Spleen (tissue), 11 donors: ENCODE measurements around the gene ADCY2. TPM values are rescaled to one million over a fixed set of nuclear protein-coding genes. Genes with fewer than 3 reads are reported as not detected.

Experiments used
- DNase-seq: peaks from one replicate; pipeline ENCODE4 v3.0.0-alpha.2; 2020
- H3K27ac ChIP-seq, 8 donors: fragments of 200-600 bp; sonication (generic) in 7 of 8; 1 replicate in 4 of 8; 2 replicates in 4 of 8; pipeline versions ENCODE4 v1.5.0 to v1.8.0; 2016 to 2021; ENCODE audit warnings: inconsistent platforms in 4 of 8, mild to moderate bottlenecking in 4 of 8, moderate library complexity in 1 of 8
- H3K27me3 ChIP-seq, 7 donors: fragments of 200-600 bp; sonication (generic) in 6 of 7; replicated peaks in 1 of 7; 1 replicate in 4 of 7; 2 replicates in 3 of 7; pipeline versions ENCODE4 v1.5.0 to v1.8.0; 2016 to 2021; ENCODE audit warnings: inconsistent platforms in 3 of 7, mild to moderate bottlenecking in 1 of 7
- H3K36me3 ChIP-seq, 6 donors: fragments of 200-600 bp; sonication (generic) in 5 of 6; 1 replicate in 4 of 6; 2 replicates in 2 of 6; pipeline versions ENCODE4 v1.5.0 to v1.8.0; 2016 to 2021; ENCODE audit warnings: inconsistent platforms in 2 of 6
- H3K4me1 ChIP-seq, 6 donors: fragments of 200-600 bp; sonication (generic) in 5 of 6; 1 replicate in 3 of 6; 2 replicates in 3 of 6; pipeline versions ENCODE4 v1.5.0 to v1.8.0; 2016 to 2021; ENCODE audit warnings: inconsistent platforms in 3 of 6
- H3K4me3 ChIP-seq, 8 donors: fragments of 200-600 bp; sonication (generic) in 7 of 8; 1 replicate in 4 of 8; 2 replicates in 4 of 8; pipeline versions ENCODE4 v1.5.0 to v1.8.0; 2016 to 2021; ENCODE audit warnings: inconsistent platforms in 4 of 8, mild to moderate bottlenecking in 4 of 8, moderate library complexity in 2 of 8
- H3K9me3 ChIP-seq, 8 donors: fragments of 200-600 bp; sonication (generic) in 7 of 8; 1 replicate in 4 of 8; 2 replicates in 4 of 8; pipeline versions ENCODE4 v1.5.0 to v1.8.0; 2016 to 2021; ENCODE audit warnings: inconsistent platforms in 4 of 8
- POLR2A ChIP-seq, 3 donors: fragments of 450-650 bp; IDR thresholded peaks; one replicate each; pipeline ENCODE4 v1.5.1; 2017; ENCODE audit warnings: antibody characterized with exemption in 3 of 3, mild to moderate bottlenecking in 1 of 3
- POLR2AphosphoS5 ChIP-seq, 3 donors: sonication (generic); formaldehyde crosslinking; IDR thresholded peaks; one replicate each; pipeline ENCODE4 v1.5.1; 2017; ENCODE audit warnings: antibody characterized with exemption in 3 of 3
- WGBS, 5 donors: extraction: QIAGEN DNeasy Blood & Tissue Kit in 3 of 5; methylation state at CpG; one replicate each; pipeline versions ENCODE4 v1.1.5 to v1.1.7; 2013 to 2018; 5-methylcytosine and 5-hydroxymethylcytosine counted together
- intact Hi-C: fragments of 100-400 bp; cut with DNase I; formaldehyde crosslinking; loops from one replicate; pipeline ENCODE4 v1.15.0; 2023; ENCODE audit warnings: low total_unique reads
- polyA plus RNA-seq, 3 donors: library from polyadenylated mRNA; stranded (reverse); fragments of 200-250 nt; gene quantifications; one replicate each; pipeline ENCODE4 v1.2.1, GENCODE V29; 2013
- total RNA-seq, 7 donors: library from RNA; depleted of rRNA in 3 of 7; stranded (reverse); fragments of >200 nt in 3 of 7; fragmentation: NEBNext Ultra II Directional in 4 of 7; extraction: Animal tissue kit (Norgen Biotek cat#: 25700) in 4 of 7; gene quantifications; one replicate each; pipeline versions ENCODE4 v1.1.0 to v1.2.1, GENCODE V29; 2016 to 2021
- TF ChIP-seq, protein P1 (sequence below), 11 experiments: fragments of 200-600 bp in 7 of 11; fragments of 450-650 bp in 4 of 11; sonication (generic) in 4 of 11; IDR thresholded peaks in 8 of 11; conservative IDR thresholded peaks in 3 of 11; 1 replicate in 7 of 11; 2 replicates in 4 of 11; pipeline versions ENCODE4 v1.4.0 to v1.8.0; 2016 to 2021; ENCODE audit warnings: antibody characterized with exemption in 11 of 11, inconsistent platforms in 4 of 11, mild to moderate bottlenecking in 1 of 11
- donor health status: healthy with polysubstance abuse.
- donor health status: DM: no; HTN: no; CAD: no; lungs with moderate emphysema.
- donor health status: DM: no; HTN: no; CAD: no.
- donor health status: Bipolar disorder and iron deficiency.
- donor health status: healthy.
- donor health status: DM: no; HTN: no; CAD: no.
- donor health status: DM: yes; HTN: yes; CAD: no.

ADCY2 gene
- total and polyA plus RNA-seq, 10 donors: 0.02 to 1.5 (median 0.18) TPM

DNA sequence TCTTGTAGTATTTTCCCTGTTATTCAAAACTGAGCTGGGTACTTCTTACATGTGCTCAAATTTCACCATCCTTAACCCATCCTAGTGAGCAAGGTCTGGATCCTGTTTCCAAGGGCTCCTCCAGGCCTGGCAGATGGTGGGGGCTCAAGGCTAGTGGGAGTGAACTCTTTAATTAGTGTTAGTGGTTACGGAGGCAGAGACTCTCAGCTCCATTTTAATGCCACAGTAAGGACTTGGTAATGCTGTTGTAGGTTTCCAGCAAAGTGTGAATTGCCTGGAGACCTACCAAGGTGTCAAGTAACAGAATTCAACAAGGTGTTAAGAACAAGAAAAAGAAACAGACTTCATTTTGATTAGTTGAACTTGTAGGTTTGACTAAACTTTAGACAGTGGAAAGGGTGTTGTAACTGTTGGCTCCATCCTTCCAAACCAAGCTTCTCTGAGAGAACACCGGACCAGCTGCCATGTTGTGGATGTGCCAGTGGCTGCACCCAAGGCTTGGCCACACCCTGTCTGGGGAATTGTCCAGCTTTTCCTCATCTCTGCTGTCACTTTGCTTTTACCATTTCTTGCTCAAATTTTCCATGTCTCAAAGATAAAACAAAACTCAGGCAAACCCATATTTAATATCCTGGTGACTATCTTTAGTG is 98.7 kb downstream of the ADCY2 start:
- TF ChIP-seq POLR2A (IDR thresholded peaks at IDR 0.05): no peak
- TF ChIP-seq, protein P1, sequence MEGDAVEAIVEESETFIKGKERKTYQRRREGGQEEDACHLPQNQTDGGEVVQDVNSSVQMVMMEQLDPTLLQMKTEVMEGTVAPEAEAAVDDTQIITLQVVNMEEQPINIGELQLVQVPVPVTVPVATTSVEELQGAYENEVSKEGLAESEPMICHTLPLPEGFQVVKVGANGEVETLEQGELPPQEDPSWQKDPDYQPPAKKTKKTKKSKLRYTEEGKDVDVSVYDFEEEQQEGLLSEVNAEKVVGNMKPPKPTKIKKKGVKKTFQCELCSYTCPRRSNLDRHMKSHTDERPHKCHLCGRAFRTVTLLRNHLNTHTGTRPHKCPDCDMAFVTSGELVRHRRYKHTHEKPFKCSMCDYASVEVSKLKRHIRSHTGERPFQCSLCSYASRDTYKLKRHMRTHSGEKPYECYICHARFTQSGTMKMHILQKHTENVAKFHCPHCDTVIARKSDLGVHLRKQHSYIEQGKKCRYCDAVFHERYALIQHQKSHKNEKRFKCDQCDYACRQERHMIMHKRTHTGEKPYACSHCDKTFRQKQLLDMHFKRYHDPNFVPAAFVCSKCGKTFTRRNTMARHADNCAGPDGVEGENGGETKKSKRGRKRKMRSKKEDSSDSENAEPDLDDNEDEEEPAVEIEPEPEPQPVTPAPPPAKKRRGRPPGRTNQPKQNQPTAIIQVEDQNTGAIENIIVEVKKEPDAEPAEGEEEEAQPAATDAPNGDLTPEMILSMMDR (IDR thresholded peaks at IDR 0.05 in 8 of 11, conservative IDR thresholded peaks at IDR 0.05 in 3 of 11): no peak
- TF ChIP-seq POLR2AphosphoS5 (IDR thresholded peaks at IDR 0.05): no peak
- H3K4me3 ChIP-seq: no peak overlapping the region
- H3K36me3 ChIP-seq: no peaks in the 10 kb centered on the region
- H3K27ac ChIP-seq: no peak overlapping the region
- no peak for DNase-seq
- intact Hi-C loops: no loop called here
- H3K9me3 ChIP-seq: no peaks in the 10 kb centered on the region
- H3K4me1 ChIP-seq: no peaks in the 10 kb centered on the region
- no peaks in the 10 kb centered on the region for H3K27me3 ChIP-seq
- WGBS, 5 donors: 61 to 80% (median 67%) methylated on average over 2 of the region's 2 CpGs

DNA sequence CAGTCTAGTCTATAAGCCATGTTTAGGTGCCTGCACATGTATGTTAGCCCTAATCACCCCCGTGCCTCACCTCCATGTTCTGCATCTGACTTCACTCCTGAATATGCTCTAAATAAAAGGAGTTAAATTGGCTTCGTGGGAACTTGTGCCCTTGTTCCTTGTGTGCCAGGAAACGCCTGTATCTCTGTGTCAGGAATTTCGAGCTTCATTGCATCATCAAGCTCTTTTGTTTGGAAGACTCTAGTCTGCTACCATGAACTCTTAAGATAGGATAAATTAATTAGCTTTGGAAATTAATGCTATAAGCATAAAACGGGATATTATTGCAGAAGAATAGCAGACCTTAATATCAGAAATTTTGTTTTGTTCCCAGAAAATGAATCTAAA is 99.2 kb downstream of the ADCY2 start:
- DNase-seq: no peak
- Histone ChIP-seq H3K4me3 (no peak overlapping the region), H3K36me3 (no peaks in the 10 kb centered on the region), H3K9me3 (no peaks in the 10 kb centered on the region), H3K4me1 (no peaks in the 10 kb centered on the region), H3K27me3 (no peaks in the 10 kb centered on the region), H3K27ac (no peak overlapping the region)
- 55 to 79% (median 60%) methylated on average over 5 of the region's 5 CpGs for WGBS, 5 donors
- TF ChIP-seq, protein P1 (IDR thresholded peaks at IDR 0.05 in 8 of 11, conservative IDR thresholded peaks at IDR 0.05 in 3 of 11): no peak
- TF ChIP-seq POLR2A (IDR thresholded peaks at IDR 0.05) (no peak), POLR2AphosphoS5 (IDR thresholded peaks at IDR 0.05) (no peak)
- intact Hi-C loops: no loop called here

DNA sequence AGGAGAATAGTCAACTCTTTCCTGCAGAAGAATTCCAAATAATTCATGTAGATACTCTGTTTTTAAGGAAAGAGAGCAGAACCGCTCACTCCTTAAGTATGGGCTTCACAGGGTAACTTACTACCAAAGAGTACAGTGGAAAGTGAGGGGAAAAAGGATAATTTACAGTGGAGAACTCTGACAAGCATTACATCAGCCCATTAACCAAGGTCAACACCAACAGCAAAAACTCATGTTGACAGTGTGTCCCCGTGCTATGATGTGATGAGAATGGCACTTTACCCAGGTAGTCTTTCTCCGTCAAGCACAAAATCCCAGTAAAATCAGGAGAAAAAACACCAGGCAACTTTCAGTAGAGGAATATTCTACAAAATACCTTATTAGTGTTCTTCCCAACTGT is 104.3 kb downstream of the ADCY2 start:
- no peak for TF ChIP-seq POLR2A (IDR thresholded peaks at IDR 0.05)
- Histone ChIP-seq H3K9me3 (no peaks in the 10 kb centered on the region), H3K27ac (no peak overlapping the region), H3K4me1 (no peaks in the 10 kb centered on the region), H3K36me3 (no peaks in the 10 kb centered on the region), H3K27me3 (no peaks in the 10 kb centered on the region), H3K4me3 (no peak overlapping the region)
- 70 to 88% (median 82%) methylated on average over 3 of the region's 3 CpGs for WGBS, 5 donors
- no peak for DNase-seq
- intact Hi-C loops: no loop called here

DNA sequence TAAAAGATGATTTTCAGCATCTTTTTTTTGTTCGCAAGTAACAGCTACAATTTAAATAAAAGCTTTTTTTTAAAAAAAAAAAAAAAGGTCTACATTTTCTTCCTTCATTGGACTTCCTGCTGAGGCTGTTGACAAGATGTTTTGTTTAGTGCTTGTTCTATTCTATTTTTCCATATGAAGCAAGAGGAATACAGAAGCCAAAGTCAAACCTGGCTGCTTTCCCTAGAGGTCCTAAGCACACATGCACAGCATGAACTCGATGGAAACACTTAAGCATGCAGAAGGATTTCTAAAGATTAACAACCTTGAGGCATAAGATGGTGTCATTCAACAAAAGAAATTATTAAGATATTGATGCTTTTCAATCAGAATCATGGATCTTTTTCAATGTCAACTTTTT is 105.1 kb downstream of the ADCY2 start:
- Histone ChIP-seq H3K27me3 (no peaks in the 10 kb centered on the region), H3K4me1 (no peaks in the 10 kb centered on the region), H3K9me3 (no peaks in the 10 kb centered on the region), H3K4me3 (no peak overlapping the region), H3K27ac (no peak overlapping the region), H3K36me3 (no peaks in the 10 kb centered on the region)
- 69 to 83% (median 75%) methylated on average over 2 of the region's 2 CpGs for WGBS, 5 donors
- DNase-seq: no peak
- intact Hi-C loops: no loop called here
- TF ChIP-seq POLR2A (IDR thresholded peaks at IDR 0.05) (no peak), POLR2AphosphoS5 (IDR thresholded peaks at IDR 0.05) (no peak)
- TF ChIP-seq, protein P1 (IDR thresholded peaks at IDR 0.05 in 8 of 11, conservative IDR thresholded peaks at IDR 0.05 in 3 of 11): no peak

DNA sequence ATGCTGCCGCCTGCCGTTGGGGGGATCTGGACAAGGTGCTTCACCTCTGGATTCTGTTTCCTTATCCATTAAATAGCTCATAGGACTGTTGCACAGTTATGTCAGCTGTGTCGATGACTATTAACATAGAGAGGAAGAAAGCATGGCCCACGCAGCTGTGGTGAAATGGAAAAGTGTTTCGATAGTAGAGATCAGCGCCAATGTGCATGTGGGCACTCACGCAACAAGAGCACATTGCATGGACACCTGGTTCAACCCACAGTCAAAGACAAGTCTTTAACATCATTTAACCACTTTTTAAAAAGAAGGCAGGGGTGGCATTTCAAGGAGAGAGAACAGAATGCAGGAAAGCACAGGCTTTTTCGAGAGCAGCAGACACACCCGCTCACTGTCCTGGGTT is 107.6 kb downstream of the ADCY2 start:
- Histone ChIP-seq H3K27ac (no peak overlapping the region), H3K4me1 (no peaks in the 10 kb centered on the region), H3K36me3 (no peaks in the 10 kb centered on the region), H3K27me3 (no peaks in the 10 kb centered on the region), H3K4me3 (no peak overlapping the region), H3K9me3 (no peaks in the 10 kb centered on the region)
- TF ChIP-seq, protein P1 (IDR thresholded peaks at IDR 0.05 in 8 of 11, conservative IDR thresholded peaks at IDR 0.05 in 3 of 11): no peak
- TF ChIP-seq POLR2A (IDR thresholded peaks at IDR 0.05) (no peak), POLR2AphosphoS5 (IDR thresholded peaks at IDR 0.05) (no peak)
- DNase-seq: no peak
- intact Hi-C loops: no loop called here
- WGBS, 5 donors: 89 to 93% (median 90%) methylated on average over 9 of the region's 9 CpGs
